Mucosa of stomach (tissue), 1 donor: ENCODE measurements around the gene PBX3.

ENCODE experiments used
- H3K27me3 ChIP-seq: one replicate; pipeline ENCODE4 v1.7.0; 2013; ENCODE audit warnings: mild to moderate bottlenecking, low read length; ENCODE audit not compliant: control insufficient read depth, insufficient read depth
- H3K36me3 ChIP-seq: one replicate; pipeline ENCODE4 v1.7.0; 2013; ENCODE audit warnings: low read length; ENCODE audit not compliant: control insufficient read depth, insufficient read depth
- H3K4me1 ChIP-seq: one replicate; pipeline ENCODE4 v1.7.0; 2013; ENCODE audit warnings: mild to moderate bottlenecking, low read length; ENCODE audit not compliant: control insufficient read depth, insufficient read depth
- H3K4me3 ChIP-seq: one replicate; pipeline ENCODE4 v1.7.0; 2013; ENCODE audit warnings: low read length
- H3K9ac ChIP-seq: one replicate; pipeline ENCODE4 v1.7.0; 2013; ENCODE audit warnings: mild to moderate bottlenecking, low read length, moderate library complexity
- H3K9me3 ChIP-seq: one replicate; pipeline ENCODE4 v1.7.0; 2013; ENCODE audit warnings: mild to moderate bottlenecking, low read length, moderate library complexity; ENCODE audit not compliant: control insufficient read depth
- donor health status: Pancreatic carcinoma.

The PBX3 gene

DNA sequence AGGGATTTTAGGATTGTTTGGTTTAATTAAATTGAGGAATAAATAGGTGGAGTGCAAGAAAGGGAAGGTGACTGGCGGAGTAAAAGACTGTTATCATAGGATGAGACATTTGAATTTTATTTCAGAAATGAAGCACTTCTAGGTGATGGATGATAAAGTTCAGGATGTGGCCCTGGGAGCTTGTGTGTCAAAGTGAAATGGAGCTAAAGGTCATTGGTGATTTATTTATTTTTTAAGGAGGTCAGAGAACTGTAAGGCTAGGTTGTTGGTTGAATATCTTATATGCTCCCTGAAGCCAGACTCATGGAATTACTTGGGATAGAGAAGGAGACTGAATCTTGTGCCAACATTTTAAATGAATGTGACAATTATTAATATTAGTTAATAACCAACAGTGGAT, 40.5 kb downstream of the PBX3 start:
- no peaks in the 10 kb centered on the region for H3K36me3 ChIP-seq
- no peak overlapping the region for H3K9ac ChIP-seq
- H3K4me1 ChIP-seq = no peaks in the 10 kb centered on the region
- H3K27me3 ChIP-seq = no peaks in the 10 kb centered on the region
- no peak overlapping the region for H3K4me3 ChIP-seq
- no peaks in the 10 kb centered on the region for H3K9me3 ChIP-seq

- Histone ChIP-seq H3K27me3 (no peaks in the 10 kb centered on the region), H3K9ac (no peak overlapping the region), H3K4me3 (no peak overlapping the region), H3K9me3 (no peaks in the 10 kb centered on the region), H3K36me3 (no peaks in the 10 kb centered on the region), H3K4me1 (no peaks in the 10 kb centered on the region)
Measured at GRCh38 chr9:125789196-125789595, 42.0 kb downstream of the PBX3 start.

GRCh38 chr9:125794708-125795107, 47.5 kb downstream of the PBX3 start:
- no peaks in the 10 kb centered on the region for H3K27me3 ChIP-seq
- H3K36me3 ChIP-seq = no peaks in the 10 kb centered on the region
- no peak overlapping the region for H3K9ac ChIP-seq
- H3K4me1 ChIP-seq = no peaks in the 10 kb centered on the region
- H3K9me3 ChIP-seq = no peaks in the 10 kb centered on the region
- H3K4me3 ChIP-seq = no peak overlapping the region

DNA sequence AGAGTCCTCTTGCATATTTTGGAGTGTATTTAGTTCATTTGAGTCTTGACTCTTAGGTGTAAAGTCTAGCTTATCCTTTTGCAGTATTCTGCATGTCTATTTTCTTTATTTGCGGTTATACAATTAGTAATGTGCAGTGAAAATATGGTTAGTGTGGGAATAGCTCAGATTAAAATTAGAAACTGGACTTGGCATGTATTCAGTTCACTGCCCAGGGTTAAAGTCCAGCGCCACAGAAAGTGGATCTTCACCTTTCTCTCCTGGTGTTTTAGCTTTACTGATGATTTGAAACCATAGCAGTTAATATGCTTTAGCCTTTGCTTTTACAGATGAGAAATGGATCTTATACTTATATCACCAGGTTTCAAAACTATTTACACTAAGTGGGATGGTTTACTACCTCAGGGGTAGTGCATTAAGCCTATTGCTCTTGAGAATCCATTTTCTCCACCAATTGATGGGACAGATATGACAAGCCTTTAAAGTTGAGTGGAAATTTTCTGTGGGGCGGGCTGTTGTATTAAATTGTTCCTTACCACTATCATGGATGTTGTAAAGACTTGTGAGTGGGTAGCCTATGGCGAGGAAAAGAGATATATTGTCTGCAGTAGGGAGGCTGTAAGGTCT, 48.9 kb downstream of the PBX3 start:
- Histone ChIP-seq H3K9ac (no peak overlapping the region), H3K9me3 (no peaks in the 10 kb centered on the region), H3K4me1 (no peaks in the 10 kb centered on the region), H3K4me3 (no peak overlapping the region), H3K36me3 (no peaks in the 10 kb centered on the region), H3K27me3 (no peaks in the 10 kb centered on the region)

DNA sequence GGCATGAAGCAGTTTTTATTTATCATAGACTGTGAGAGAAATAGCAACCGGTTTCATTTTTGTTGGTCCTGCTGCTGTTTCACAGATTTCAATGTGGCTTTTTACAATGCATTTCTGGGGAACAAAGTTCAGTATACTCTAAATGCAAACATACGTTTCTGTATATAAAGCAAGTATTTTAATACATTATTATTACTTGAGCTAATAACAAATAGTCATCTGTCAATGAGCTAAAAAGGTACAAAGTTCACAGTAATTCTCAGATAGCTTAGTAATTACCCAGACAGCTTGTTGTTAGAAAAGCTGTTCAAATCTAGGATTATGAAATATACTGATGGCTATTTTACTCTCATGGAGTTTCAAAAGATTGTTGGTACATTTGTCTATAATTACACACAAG, 50.8 kb downstream of the PBX3 start:
- Histone ChIP-seq H3K9ac (no peak overlapping the region), H3K27me3 (no peaks in the 10 kb centered on the region), H3K4me1 (no peaks in the 10 kb centered on the region), H3K9me3 (no peaks in the 10 kb centered on the region), H3K36me3 (no peaks in the 10 kb centered on the region), H3K4me3 (no peak overlapping the region)

DNA sequence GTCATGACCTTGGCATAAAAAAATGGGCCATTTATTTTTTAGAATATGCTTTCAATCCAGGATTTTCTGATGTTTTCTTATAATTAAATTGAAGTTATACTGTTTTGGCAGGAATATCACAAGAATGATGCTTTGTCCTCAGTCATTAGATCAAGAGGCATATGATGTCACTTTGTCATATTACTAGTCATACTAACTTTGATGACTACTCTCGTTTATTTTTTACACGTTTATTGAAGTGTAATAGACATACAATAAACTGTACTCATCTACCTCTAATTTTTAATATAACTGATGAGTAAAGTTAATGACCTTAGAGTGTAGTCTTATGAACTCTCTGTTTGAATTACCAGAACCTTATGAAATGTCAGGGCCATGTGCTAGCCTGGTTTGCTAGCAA, 56.4 kb downstream of the PBX3 start:
- H3K9me3 ChIP-seq = no peaks in the 10 kb centered on the region
- H3K9ac ChIP-seq = no peak overlapping the region
- no peaks in the 10 kb centered on the region for H3K4me1 ChIP-seq
- no peak overlapping the region for H3K4me3 ChIP-seq
- no peaks in the 10 kb centered on the region for H3K27me3 ChIP-seq
- H3K36me3 ChIP-seq = no peaks in the 10 kb centered on the region

GRCh38 chr9:125805057-125805456, 57.9 kb downstream of the PBX3 start:
- Histone ChIP-seq H3K27me3 (no peaks in the 10 kb centered on the region), H3K4me1 (no peaks in the 10 kb centered on the region), H3K4me3 (no peak overlapping the region), H3K9me3 (no peaks in the 10 kb centered on the region), H3K36me3 (no peaks in the 10 kb centered on the region), H3K9ac (no peak overlapping the region)

DNA sequence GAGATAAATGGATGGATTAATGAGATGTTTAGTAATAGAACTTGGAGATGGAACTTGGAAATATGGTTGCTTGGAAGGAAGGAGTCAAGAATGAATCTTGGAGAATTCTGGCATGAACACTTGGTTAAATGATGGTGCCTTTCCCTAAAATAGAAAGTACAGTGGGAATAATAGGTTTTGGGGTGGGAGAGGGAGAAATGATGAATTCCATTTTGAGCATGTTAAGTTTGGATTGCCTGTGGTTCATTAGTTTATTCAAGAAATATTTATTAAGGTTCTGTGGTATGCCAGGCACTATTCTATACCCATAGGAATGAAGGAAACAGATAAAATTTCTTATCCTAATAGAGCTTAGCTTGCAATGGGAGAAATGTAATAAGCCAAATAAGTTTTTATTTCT, 58.4 kb downstream of the PBX3 start:
- no peaks in the 10 kb centered on the region for H3K4me1 ChIP-seq
- H3K9ac ChIP-seq = no peak overlapping the region
- H3K27me3 ChIP-seq = no peaks in the 10 kb centered on the region
- no peaks in the 10 kb centered on the region for H3K36me3 ChIP-seq
- H3K9me3 ChIP-seq = no peaks in the 10 kb centered on the region
- no peak overlapping the region for H3K4me3 ChIP-seq

DNA sequence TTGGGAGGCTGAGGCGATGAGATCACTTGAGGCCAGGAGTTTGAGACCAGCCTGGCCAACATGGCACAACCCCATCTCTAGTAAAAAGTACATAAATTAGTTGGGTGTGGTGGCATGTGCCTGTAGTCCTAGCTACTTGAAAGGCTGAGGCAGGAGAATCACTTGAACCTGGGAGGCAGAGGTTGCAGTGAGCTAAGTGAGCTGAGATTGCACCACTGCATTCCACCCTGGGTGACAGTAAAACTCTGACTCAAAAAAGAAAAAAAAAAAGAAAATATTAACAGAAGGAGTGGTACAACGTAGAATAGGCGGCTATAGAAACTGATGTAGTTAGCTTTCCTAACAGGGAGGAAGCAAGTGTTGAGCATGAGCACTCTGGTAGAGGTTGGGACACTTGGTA, 59.9 kb downstream of the PBX3 start:
- no peaks in the 10 kb centered on the region for H3K4me1 ChIP-seq
- H3K9ac ChIP-seq = no peak overlapping the region
- no peaks in the 10 kb centered on the region for H3K27me3 ChIP-seq
- no peak overlapping the region for H3K4me3 ChIP-seq
- H3K9me3 ChIP-seq = no peaks in the 10 kb centered on the region
- H3K36me3 ChIP-seq = no peaks in the 10 kb centered on the region

DNA sequence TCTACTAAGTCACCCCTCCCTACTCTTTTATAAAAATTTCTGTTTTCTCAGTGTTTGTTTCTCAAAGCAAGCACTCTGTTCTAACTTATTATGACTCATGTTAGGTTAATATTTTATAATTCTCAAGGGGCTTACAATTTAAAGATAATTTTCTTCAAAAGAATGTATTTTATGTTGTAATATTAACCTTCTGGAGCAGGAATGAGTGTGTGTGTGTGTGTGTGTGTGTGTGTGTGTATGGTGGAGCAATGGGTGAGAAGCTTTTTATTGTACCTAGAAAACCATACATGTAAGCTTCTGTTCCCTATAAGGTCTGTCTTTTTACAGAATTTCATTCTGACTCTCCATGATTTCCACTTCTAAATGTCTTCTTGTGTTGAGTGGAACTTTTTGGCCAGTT, 63.0 kb downstream of the PBX3 start:
- Histone ChIP-seq H3K36me3 (no peaks in the 10 kb centered on the region), H3K4me1 (no peaks in the 10 kb centered on the region), H3K9me3 (no peaks in the 10 kb centered on the region), H3K4me3 (no peak overlapping the region), H3K9ac (no peak overlapping the region), H3K27me3 (no peaks in the 10 kb centered on the region)

GRCh38 chr9:125811002-125811401, 63.8 kb downstream of the PBX3 start:
- Histone ChIP-seq H3K4me1 (no peaks in the 10 kb centered on the region), H3K27me3 (no peaks in the 10 kb centered on the region), H3K36me3 (no peaks in the 10 kb centered on the region), H3K9me3 (no peaks in the 10 kb centered on the region), H3K9ac (no peak overlapping the region), H3K4me3 (no peak overlapping the region)

DNA sequence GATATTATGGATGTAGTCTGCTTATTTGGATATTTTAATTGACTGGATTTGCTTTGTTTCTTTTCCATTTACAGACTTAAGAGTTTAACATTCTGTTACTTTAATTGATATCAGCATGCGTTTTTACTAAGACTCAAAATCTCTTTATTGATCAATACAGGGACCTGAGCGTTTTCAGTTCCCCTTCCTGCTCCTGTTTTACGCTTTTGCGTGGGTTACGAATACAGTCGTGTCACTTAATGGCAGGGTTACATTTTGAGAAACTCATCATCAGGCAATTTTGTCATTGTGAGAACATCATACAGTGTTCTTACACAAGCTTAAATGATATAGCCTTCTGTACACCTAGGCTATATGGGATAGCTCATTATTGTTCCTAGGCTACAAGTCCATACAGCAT, 65.2 kb downstream of the PBX3 start:
- Histone ChIP-seq H3K36me3 (no peaks in the 10 kb centered on the region), H3K9ac (no peak overlapping the region), H3K9me3 (no peaks in the 10 kb centered on the region), H3K4me3 (no peak overlapping the region), H3K4me1 (no peaks in the 10 kb centered on the region), H3K27me3 (no peaks in the 10 kb centered on the region)

DNA sequence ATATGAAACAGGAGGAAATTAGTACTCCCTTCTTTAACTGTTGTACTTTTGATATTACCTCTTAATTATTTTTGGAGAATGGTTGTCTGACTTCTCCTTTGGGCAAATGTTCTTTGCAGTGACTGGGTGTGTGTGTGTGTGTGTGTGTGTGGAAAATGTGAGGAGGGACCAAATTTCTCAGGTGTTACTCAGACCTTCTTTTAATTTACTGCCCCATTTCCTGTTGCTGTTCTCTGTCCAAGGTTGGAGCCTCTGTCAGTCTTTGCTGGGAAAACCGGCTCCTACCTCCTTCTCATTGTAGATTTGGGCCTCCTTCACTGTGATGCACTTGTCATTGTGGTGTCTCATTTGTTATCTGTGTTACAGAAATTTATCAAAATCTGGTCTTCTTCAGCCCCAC, 68.4 kb downstream of the PBX3 start:
- H3K36me3 ChIP-seq = no peaks in the 10 kb centered on the region
- H3K27me3 ChIP-seq = no peaks in the 10 kb centered on the region
- no peaks in the 10 kb centered on the region for H3K9me3 ChIP-seq
- H3K4me1 ChIP-seq = no peaks in the 10 kb centered on the region
- H3K4me3 ChIP-seq = no peak overlapping the region
- no peak overlapping the region for H3K9ac ChIP-seq
